K562 (cell line): ENCODE measurements around the gene FFAR1.

Experiments
- BRCA1 ChIP-seq, 2 experiments: fragments of 450-650 bp in 1 of 2; sonication (generic) in 1 of 2; formaldehyde crosslinking in 1 of 2; IDR thresholded peaks; 2 replicates each; pipeline versions ENCODE4 v1.5.0 to v1.6.1; 2017 to 2020; ENCODE audit warnings: mild to moderate bottlenecking in 1 of 2, missing genetic modification reagents in 1 of 2
- BRF2 ChIP-seq: IDR thresholded peaks from 3 replicates; pipeline ENCODE4 v1.6.1; 2011; ENCODE audit warnings: borderline replicate concordance, mild to moderate bottlenecking; ENCODE audit not compliant: insufficient read length, insufficient read depth
- CTCFL ChIP-seq: IDR thresholded peaks from 2 replicates; pipeline ENCODE4 v1.6.1; 2011; ENCODE audit warnings: borderline replicate concordance, low read depth, mild to moderate bottlenecking, moderate library complexity, low read length; ENCODE audit not compliant: insufficient read depth, poor library complexity, severe bottlenecking
- HIVEP1 ChIP-seq: fragments of 250-450 bp; sonication (Bioruptor Pico); IDR thresholded peaks from 2 replicates; pipeline ENCODE4 v1.4.0; 2020; ENCODE audit warnings: mild to moderate bottlenecking
- KHSRP ChIP-seq: fragments of 450-650 bp; IDR thresholded peaks from 2 replicates; pipeline ENCODE4 v1.6.1; 2017
- MLX ChIP-seq, 2 experiments: fragments of 450-650 bp in 1 of 2; sonication (generic) in 1 of 2; formaldehyde crosslinking; conservative IDR thresholded peaks; 2 replicates each; pipeline versions ENCODE4 v1.4.0 to v1.8.1; 2020 to 2022; ENCODE audit warnings: mild to moderate bottlenecking in 1 of 2, missing genetic modification reagents in 1 of 2
- NBN ChIP-seq: fragments of 450-650 bp; IDR thresholded peaks from 2 replicates; pipeline ENCODE4 v1.6.1; 2016; ENCODE audit warnings: low read depth, mild to moderate bottlenecking
- RB1 ChIP-seq: fragments of 450-650 bp; IDR thresholded peaks from 2 replicates; pipeline ENCODE4 v1.6.1; 2017; ENCODE audit warnings: low read depth, mild to moderate bottlenecking
- TSC22D4 ChIP-seq: fragments of 450-650 bp; IDR thresholded peaks from 2 replicates; pipeline ENCODE4 v1.6.1; 2016; ENCODE audit warnings: missing genetic modification characterization, missing biosample characterization, control low read depth
- ZNF140 ChIP-seq: fragments of 250-450 bp; sonication (Bioruptor Pico); IDR thresholded peaks from 2 replicates; pipeline ENCODE4 v1.8.0; 2021; ENCODE audit warnings: moderate library complexity, mild to moderate bottlenecking, inconsistent platforms
- ZZZ3 ChIP-seq: fragments of 450-650 bp; IDR thresholded peaks from 2 replicates; pipeline ENCODE4 v1.6.1; 2016; ENCODE audit warnings: antibody characterized with exemption, mild to moderate bottlenecking, moderate library complexity
- TF ChIP-seq, protein P1 (sequence below), 3 experiments: IDR thresholded peaks in 2 of 3; conservative IDR thresholded peaks in 1 of 3; 2 replicates each; pipeline ENCODE4 v1.5.1; 2011 to 2012; ENCODE audit warnings: low read length in 3 of 3, mild to moderate bottlenecking in 3 of 3, control low read depth in 2 of 3, improper control_type of control experiment in 1 of 3, inconsistent platforms in 1 of 3, low read depth in 1 of 3, mixed read lengths in 1 of 3, moderate library complexity in 1 of 3; ENCODE audit not compliant: insufficient read depth in 2 of 3
- TF ChIP-seq, protein P2 (sequence below): sonication (generic); formaldehyde crosslinking; IDR thresholded peaks from 2 replicates; pipeline ENCODE4 v1.9.0; 2022; ENCODE audit warnings: mild to moderate bottlenecking, missing genetic modification reagents
- TF ChIP-seq, protein P3 (sequence below): sonication (generic); formaldehyde crosslinking; IDR thresholded peaks from 2 replicates; pipeline ENCODE4 v1.8.0; 2022; ENCODE audit warnings: mild to moderate bottlenecking, missing genetic modification reagents

- TF ChIP-seq HIVEP1: no peak
- TF ChIP-seq, protein P1, sequence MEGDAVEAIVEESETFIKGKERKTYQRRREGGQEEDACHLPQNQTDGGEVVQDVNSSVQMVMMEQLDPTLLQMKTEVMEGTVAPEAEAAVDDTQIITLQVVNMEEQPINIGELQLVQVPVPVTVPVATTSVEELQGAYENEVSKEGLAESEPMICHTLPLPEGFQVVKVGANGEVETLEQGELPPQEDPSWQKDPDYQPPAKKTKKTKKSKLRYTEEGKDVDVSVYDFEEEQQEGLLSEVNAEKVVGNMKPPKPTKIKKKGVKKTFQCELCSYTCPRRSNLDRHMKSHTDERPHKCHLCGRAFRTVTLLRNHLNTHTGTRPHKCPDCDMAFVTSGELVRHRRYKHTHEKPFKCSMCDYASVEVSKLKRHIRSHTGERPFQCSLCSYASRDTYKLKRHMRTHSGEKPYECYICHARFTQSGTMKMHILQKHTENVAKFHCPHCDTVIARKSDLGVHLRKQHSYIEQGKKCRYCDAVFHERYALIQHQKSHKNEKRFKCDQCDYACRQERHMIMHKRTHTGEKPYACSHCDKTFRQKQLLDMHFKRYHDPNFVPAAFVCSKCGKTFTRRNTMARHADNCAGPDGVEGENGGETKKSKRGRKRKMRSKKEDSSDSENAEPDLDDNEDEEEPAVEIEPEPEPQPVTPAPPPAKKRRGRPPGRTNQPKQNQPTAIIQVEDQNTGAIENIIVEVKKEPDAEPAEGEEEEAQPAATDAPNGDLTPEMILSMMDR (IDR thresholded peaks at IDR 0.05 in 2 of 3, conservative IDR thresholded peaks at IDR 0.05 in 1 of 3; ENCODE audit: insufficient read depth in 2 of 3, low read depth in 1 of 3, low read length in 3 of 3): no peak
- TF ChIP-seq BRCA1 (IDR thresholded peaks at IDR 0.05): no peak
- no peak for TF ChIP-seq BRCA1 (CRISPR knock-in tag; IDR thresholded peaks at IDR 0.05)
- TF ChIP-seq RB1: no peak
- no peak for TF ChIP-seq NBN
- TF ChIP-seq ZZZ3: no peak
- no peak for TF ChIP-seq ZNF140 (CRISPR knock-in tag)
- TF ChIP-seq CTCFL: no peak
- TF ChIP-seq TSC22D4 (tag): no peak
- TF ChIP-seq, protein P2, sequence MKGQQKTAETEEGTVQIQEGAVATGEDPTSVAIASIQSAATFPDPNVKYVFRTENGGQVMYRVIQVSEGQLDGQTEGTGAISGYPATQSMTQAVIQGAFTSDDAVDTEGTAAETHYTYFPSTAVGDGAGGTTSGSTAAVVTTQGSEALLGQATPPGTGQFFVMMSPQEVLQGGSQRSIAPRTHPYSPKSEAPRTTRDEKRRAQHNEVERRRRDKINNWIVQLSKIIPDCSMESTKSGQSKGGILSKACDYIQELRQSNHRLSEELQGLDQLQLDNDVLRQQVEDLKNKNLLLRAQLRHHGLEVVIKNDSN (CRISPR knock-in tag): no peak
- no peak for TF ChIP-seq MLX (CRISPR knock-in tag; conservative IDR thresholded peaks at IDR 0.05)
- no peak for TF ChIP-seq BRF2
- TF ChIP-seq, protein P3, sequence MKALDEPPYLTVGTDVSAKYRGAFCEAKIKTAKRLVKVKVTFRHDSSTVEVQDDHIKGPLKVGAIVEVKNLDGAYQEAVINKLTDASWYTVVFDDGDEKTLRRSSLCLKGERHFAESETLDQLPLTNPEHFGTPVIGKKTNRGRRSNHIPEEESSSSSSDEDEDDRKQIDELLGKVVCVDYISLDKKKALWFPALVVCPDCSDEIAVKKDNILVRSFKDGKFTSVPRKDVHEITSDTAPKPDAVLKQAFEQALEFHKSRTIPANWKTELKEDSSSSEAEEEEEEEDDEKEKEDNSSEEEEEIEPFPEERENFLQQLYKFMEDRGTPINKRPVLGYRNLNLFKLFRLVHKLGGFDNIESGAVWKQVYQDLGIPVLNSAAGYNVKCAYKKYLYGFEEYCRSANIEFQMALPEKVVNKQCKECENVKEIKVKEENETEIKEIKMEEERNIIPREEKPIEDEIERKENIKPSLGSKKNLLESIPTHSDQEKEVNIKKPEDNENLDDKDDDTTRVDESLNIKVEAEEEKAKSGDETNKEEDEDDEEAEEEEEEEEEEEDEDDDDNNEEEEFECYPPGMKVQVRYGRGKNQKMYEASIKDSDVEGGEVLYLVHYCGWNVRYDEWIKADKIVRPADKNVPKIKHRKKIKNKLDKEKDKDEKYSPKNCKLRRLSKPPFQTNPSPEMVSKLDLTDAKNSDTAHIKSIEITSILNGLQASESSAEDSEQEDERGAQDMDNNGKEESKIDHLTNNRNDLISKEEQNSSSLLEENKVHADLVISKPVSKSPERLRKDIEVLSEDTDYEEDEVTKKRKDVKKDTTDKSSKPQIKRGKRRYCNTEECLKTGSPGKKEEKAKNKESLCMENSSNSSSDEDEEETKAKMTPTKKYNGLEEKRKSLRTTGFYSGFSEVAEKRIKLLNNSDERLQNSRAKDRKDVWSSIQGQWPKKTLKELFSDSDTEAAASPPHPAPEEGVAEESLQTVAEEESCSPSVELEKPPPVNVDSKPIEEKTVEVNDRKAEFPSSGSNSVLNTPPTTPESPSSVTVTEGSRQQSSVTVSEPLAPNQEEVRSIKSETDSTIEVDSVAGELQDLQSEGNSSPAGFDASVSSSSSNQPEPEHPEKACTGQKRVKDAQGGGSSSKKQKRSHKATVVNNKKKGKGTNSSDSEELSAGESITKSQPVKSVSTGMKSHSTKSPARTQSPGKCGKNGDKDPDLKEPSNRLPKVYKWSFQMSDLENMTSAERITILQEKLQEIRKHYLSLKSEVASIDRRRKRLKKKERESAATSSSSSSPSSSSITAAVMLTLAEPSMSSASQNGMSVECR (CRISPR knock-in tag): no peak
- no peak for TF ChIP-seq KHSRP
Measured at GRCh38 chr19:35388277-35389054, 40.8 kb downstream of the FFAR1 start.
